GM12874 (cell line): ENCODE results near the gene POLR3A.

Source experiments
- CTCF ChIP-seq: IDR thresholded peaks from 2 replicates; pipeline ENCODE4 v1.5.1; 2011; ENCODE audit warnings: low read depth, mild to moderate bottlenecking, control low read depth, low read length, moderate library complexity; ENCODE audit not compliant: insufficient read depth

The POLR3A gene

GRCh38 chr10:77932016-77932715 is 97.1 kb downstream of the POLR3A start:
- TF ChIP-seq CTCF, result no peak

GRCh38 chr10:77927402-77928246 is 101.7 kb downstream of the POLR3A start:
- no peak for TF ChIP-seq CTCF

GRCh38 chr10:77926566-77927401 is 102.5 kb downstream of the POLR3A start, which contains the start of gene DLG5:
Gene DLG5, minus strand, starts transcription at chr10:77926755. Its CDS starts 235 bp downstream, at chr10:77926520.
- no peak for TF ChIP-seq CTCF

GRCh38 chr10:77925795-77926565 is 103.3 kb downstream of the POLR3A start:
- TF ChIP-seq CTCF, result no peak

- no peak for TF ChIP-seq CTCF
These were observed 103.9 kb downstream of the POLR3A start for GRCh38 chr10:77925410-77925794.

- no peak for TF ChIP-seq CTCF
These were observed 106.6 kb downstream of the POLR3A start for GRCh38 chr10:77922566-77923179.
